ENCODE data around the gene PLEKHA4.
"Not testable (repeated sequence)": the region's sequence is repeated elsewhere in the genome, so short reads cannot be mapped to it uniquely, and the experiment has no call there.

Gene PLEKHA4

GRCh38 chr19:48795055-48795684 lies 73.2 kb downstream of the PLEKHA4 start:
- DNase-seq = peak; percentile 96

GRCh38 chr19:48794291-48794690 lies 74.1 kb downstream of the PLEKHA4 start:
- no peak for DNase-seq

DNA sequence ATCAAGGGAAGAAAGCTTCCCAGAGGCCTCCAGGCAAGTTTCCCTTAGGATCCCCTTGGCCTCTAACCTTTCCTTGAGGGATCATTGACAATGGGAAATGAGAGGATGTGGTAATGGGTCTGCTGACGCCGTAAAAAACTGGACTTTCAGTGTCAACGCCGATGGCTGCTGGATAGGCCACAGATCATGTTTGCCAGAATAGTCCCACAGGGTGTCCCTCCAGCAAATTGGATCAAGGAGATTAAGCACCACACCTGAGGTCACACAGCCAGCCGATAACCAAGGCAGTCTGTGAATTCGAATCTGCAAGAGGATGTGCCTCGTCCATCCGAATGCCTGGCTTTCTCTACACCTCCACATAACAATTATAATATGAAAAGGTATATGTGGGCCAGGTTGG lies 75.1 kb downstream of the PLEKHA4 start:
- no peak for DNase-seq

- not testable (repeated sequence) for DNase-seq
Measured at GRCh38 chr19:48787331-48787730, 81.1 kb downstream of the PLEKHA4 start.
